A673 (cell line): ENCODE results near the gene C3orf70.

Experiments used
- CTCF ChIP-seq: fragments of 300-800, 200-600 bp; sonication (generic); conservative IDR thresholded peaks from 2 replicates; pipeline ENCODE4 v1.5.1; 2017; ENCODE audit warnings: low read depth, mild to moderate bottlenecking, antibody characterized with exemption, low read length, moderate library complexity, mixed read lengths
- EZH2 ChIP-seq: fragments of 200-600 bp; sonication (generic); IDR thresholded peaks from 2 replicates; pipeline ENCODE4 v1.6.1; 2017; ENCODE audit warnings: borderline replicate concordance, low read depth, mild to moderate bottlenecking, mixed read lengths, antibody characterized with exemption, low read length; ENCODE audit not compliant: poor library complexity, severe bottlenecking

GRCh38 chr3:185070491-185071286, 82.2 kb downstream of the C3orf70 start:
- TF ChIP-seq CTCF (no peak), EZH2 (no peak)
